NCI-H2196 treated with DMSO at 0.1 percent for 48 hours (cell line): ENCODE results near the gene CCSAP.

Experiments used
- DNase-seq: peaks from one replicate; lab custom pipeline; 2025; ENCODE audit not compliant: unreplicated experiment; lab: John Stamatoyannopoulos, UW

CCSAP gene

GRCh38 chr1:229365569-229365968, 22.7 kb upstream of the CCSAP start:
- no peak for DNase-seq

GRCh38 chr1:229364207-229365065, 21.6 kb upstream of the CCSAP start:
- DNase-seq: no peak

- DNase-seq: no peak
Observed at GRCh38 chr1:229363723-229364122, 20.9 kb upstream of the CCSAP start.

GRCh38 chr1:229360420-229360819, 17.6 kb upstream of the CCSAP start:
- DNase-seq: no peak

GRCh38 chr1:229355661-229356060, 12.8 kb upstream of the CCSAP start:
- DNase-seq: no peak

GRCh38 chr1:229354226-229354625, 11.4 kb upstream of the CCSAP start:
- no peak for DNase-seq

GRCh38 chr1:229352975-229353374, 10.1 kb upstream of the CCSAP start:
- no peak for DNase-seq

- no peak for DNase-seq
Observed at GRCh38 chr1:229349463-229350385, 6.9 kb upstream of the CCSAP start.

GRCh38 chr1:229347528-229347927, 4.7 kb upstream of the CCSAP start:
- no peak for DNase-seq

GRCh38 chr1:229344937-229345684, 2.3 kb upstream of the CCSAP start:
- no peak for DNase-seq

GRCh38 chr1:229344139-229344538, 1.3 kb upstream of the CCSAP start:
- DNase-seq: no peak

GRCh38 chr1:229341774-229342655, 832 bp downstream of the CCSAP start:
- peak; percentile 77 for DNase-seq

GRCh38 chr1:229340496-229340895, 2.4 kb downstream of the CCSAP start:
- no peak for DNase-seq

GRCh38 chr1:229339520-229339919, 3.3 kb downstream of the CCSAP start:
- no peak for DNase-seq

- no peak for DNase-seq
Observed at GRCh38 chr1:229339086-229339485, 3.8 kb downstream of the CCSAP start.

GRCh38 chr1:229336345-229336744, 6.5 kb downstream of the CCSAP start:
- DNase-seq: no peak

- DNase-seq: no peak
Observed at GRCh38 chr1:229334716-229335115, 8.1 kb downstream of the CCSAP start.

GRCh38 chr1:229334269-229334668, 8.6 kb downstream of the CCSAP start:
- no peak for DNase-seq

- DNase-seq: no peak
Observed at GRCh38 chr1:229328598-229329362, 14.1 kb downstream of the CCSAP start.
